Mesenchymal stem cell (in vitro differentiated cells and primary cell): ENCODE results near the gene ELN.

ENCODE experiments used
- DNase-seq: peaks from one replicate; pipeline ENCODE4 v3.0.0-alpha.2; 2013
- H2AFZ ChIP-seq: one replicate; pipeline ENCODE4 v1.6.1; 2013; ENCODE audit warnings: low read depth, mild to moderate bottlenecking, control low read depth, inconsistent platforms, low read length, moderate library complexity
- H2AK5ac ChIP-seq: 2 replicates; pipeline ENCODE4 v1.6.1; 2013; ENCODE audit warnings: low read length, moderate library complexity, mild to moderate bottlenecking, inconsistent platforms; ENCODE audit not compliant: severe bottlenecking
- H2BK120ac ChIP-seq: one replicate; pipeline ENCODE4 v1.6.1; 2013; ENCODE audit warnings: low read depth, mild to moderate bottlenecking, inconsistent platforms, low read length, moderate library complexity
- H2BK12ac ChIP-seq, 2 experiments: one replicate each; pipeline ENCODE4 v1.6.1; 2013; ENCODE audit warnings: inconsistent platforms in 2 of 2, low read length in 2 of 2, mild to moderate bottlenecking in 2 of 2, moderate library complexity in 2 of 2, control low read depth in 1 of 2
- H2BK15ac ChIP-seq: one replicate; pipeline ENCODE4 v1.6.1; 2013; ENCODE audit warnings: mild to moderate bottlenecking, low read depth, inconsistent platforms; ENCODE audit not compliant: poor library complexity, severe bottlenecking
- H2BK5ac ChIP-seq: 2 replicates; pipeline ENCODE4 v1.6.1; 2013; ENCODE audit warnings: low read depth, mild to moderate bottlenecking, low read length, control low read depth, inconsistent platforms; ENCODE audit not compliant: poor library complexity, severe bottlenecking
- H3K14ac ChIP-seq, 2 experiments: one replicate each; pipeline ENCODE4 v1.6.1; 2013; ENCODE audit warnings: inconsistent platforms in 2 of 2, low read length in 2 of 2, control low read depth in 1 of 2, mild to moderate bottlenecking in 1 of 2, moderate library complexity in 1 of 2
- H3K18ac ChIP-seq, 2 experiments: one replicate each; pipeline ENCODE4 v1.6.1; 2013; ENCODE audit warnings: inconsistent platforms in 2 of 2, low read length in 2 of 2, control low read depth in 1 of 2, low read depth in 1 of 2, mild to moderate bottlenecking in 1 of 2
- H3K23ac ChIP-seq, 2 experiments: one replicate each; pipeline ENCODE4 v1.6.1; 2013; ENCODE audit warnings: inconsistent platforms in 2 of 2, low read length in 2 of 2, mild to moderate bottlenecking in 2 of 2, moderate library complexity in 2 of 2, control low read depth in 1 of 2
- H3K27ac ChIP-seq: 2 replicates; pipeline ENCODE4 v1.5.1; 2013; ENCODE audit warnings: mild to moderate bottlenecking, moderate library complexity, low read length, control low read depth, inconsistent platforms; ENCODE audit not compliant: poor library complexity, severe bottlenecking
- H3K27me3 ChIP-seq, 2 experiments: 2 replicates each; pipeline versions ENCODE4 v1.6.1 to v1.7.0; 2013; ENCODE audit warnings: low read length in 2 of 2, mild to moderate bottlenecking in 2 of 2, moderate library complexity in 2 of 2, control low read depth in 1 of 2, inconsistent platforms in 1 of 2; ENCODE audit not compliant: control insufficient read depth in 1 of 2, insufficient read depth in 1 of 2
- H3K36me3 ChIP-seq, 2 experiments: 2 replicates each; pipeline versions ENCODE4 v1.6.1 to v1.7.0; 2013; ENCODE audit warnings: low read length in 2 of 2, control low read depth in 1 of 2, inconsistent platforms in 1 of 2, low read depth in 1 of 2, mild to moderate bottlenecking in 1 of 2; ENCODE audit not compliant: insufficient read depth in 2 of 2, control insufficient read depth in 1 of 2
- H3K4ac ChIP-seq, 2 experiments: one replicate each; pipeline ENCODE4 v1.6.1; 2013; ENCODE audit warnings: inconsistent platforms in 2 of 2, low read length in 2 of 2, mild to moderate bottlenecking in 2 of 2, moderate library complexity in 2 of 2, control low read depth in 1 of 2, low read depth in 1 of 2
- H3K4me1 ChIP-seq: 2 replicates; pipeline ENCODE4 v1.6.1; 2013; ENCODE audit warnings: low read depth, low read length, control low read depth; ENCODE audit not compliant: control insufficient read depth, insufficient read depth
- H3K4me2 ChIP-seq: 2 replicates; pipeline ENCODE4 v1.6.1; 2013; ENCODE audit warnings: low read length, mild to moderate bottlenecking, inconsistent platforms; ENCODE audit not compliant: poor library complexity, severe bottlenecking
- H3K4me3 ChIP-seq, 2 experiments: 2 replicates each; pipeline versions ENCODE4 v1.5.1 to v1.7.0; 2013; ENCODE audit warnings: low read length in 2 of 2, mild to moderate bottlenecking in 2 of 2, control low read depth in 1 of 2, low read depth in 1 of 2; ENCODE audit not compliant: insufficient read depth in 1 of 2
- H3K79me1 ChIP-seq: replicated peaks from 2 replicates; pipeline ENCODE4 v1.6.1; 2013; ENCODE audit warnings: mild to moderate bottlenecking, control low read depth, low read length, inconsistent platforms; ENCODE audit not compliant: poor library complexity, severe bottlenecking
- H3K9ac ChIP-seq: 2 replicates; pipeline ENCODE4 v1.7.0; 2013; ENCODE audit warnings: mild to moderate bottlenecking, low read length, moderate library complexity
- H3K9me3 ChIP-seq: 2 replicates; pipeline ENCODE4 v1.7.0; 2013; ENCODE audit warnings: mild to moderate bottlenecking, low read length; ENCODE audit not compliant: control insufficient read depth
- H4K8ac ChIP-seq: one replicate; pipeline ENCODE4 v1.6.1; 2013; ENCODE audit warnings: inconsistent platforms, mild to moderate bottlenecking, low read length, moderate library complexity
- H4K91ac ChIP-seq: one replicate; pipeline ENCODE4 v1.6.1; 2013; ENCODE audit warnings: mild to moderate bottlenecking, low read length, inconsistent platforms
- WGBS: methylation state at CpG from one replicate; pipeline ENCODE4 v1.1.7; 2013; ENCODE audit warnings: mixed read lengths; 5-methylcytosine and 5-hydroxymethylcytosine counted together

ELN gene

DNA sequence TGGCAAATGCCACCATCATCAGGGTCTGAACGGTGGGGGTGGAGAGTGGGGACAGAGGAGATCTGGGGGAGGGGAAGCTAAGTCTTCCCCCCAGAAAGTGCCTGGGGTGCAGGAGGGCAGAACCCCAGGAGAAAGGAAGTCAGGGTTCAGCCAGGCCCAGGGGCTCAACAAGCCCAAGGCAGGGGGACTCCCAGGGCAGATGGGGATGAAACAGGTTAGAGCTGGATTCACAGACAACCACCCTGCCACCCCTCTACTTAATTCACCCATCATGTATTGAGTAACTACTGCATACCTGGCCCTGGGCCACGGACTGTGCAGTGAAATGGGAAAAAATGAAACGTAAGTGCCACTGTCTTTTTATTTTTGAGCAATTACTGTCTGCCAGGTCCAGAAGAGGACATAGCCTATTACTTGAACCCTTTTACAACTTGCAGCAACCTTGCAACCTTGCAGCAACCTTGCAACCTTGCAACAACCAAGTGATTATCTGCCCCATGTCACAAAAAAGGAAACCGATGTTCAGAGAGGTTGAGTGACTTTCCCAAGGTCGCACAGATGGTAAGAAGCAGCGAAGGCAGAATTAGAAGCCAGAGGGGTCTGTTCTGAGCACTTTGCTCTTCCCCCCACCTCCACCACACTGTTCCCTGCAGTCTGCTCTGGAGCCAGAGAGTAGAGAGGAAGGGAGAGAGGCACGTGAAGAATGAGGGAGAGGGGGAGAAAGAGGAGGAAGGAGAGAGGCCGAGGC lies 4.8 kb downstream of the ELN start:
- H3K4me2 ChIP-seq = no peak overlapping the region
- H3K4me3 ChIP-seq = peak overlapping the region in 1 of 2 experiments; percentile 2
- no peak overlapping the region for H3K18ac ChIP-seq
- no peak overlapping the region for H3K23ac ChIP-seq
- H3K4me1 ChIP-seq = peaks cover 18% of the 10 kb centered on the region
- no peak overlapping the region for H2BK15ac ChIP-seq
- DNase-seq = no peak
- H3K9ac ChIP-seq = peak overlapping the region; percentile 72
- H4K8ac ChIP-seq = no peak overlapping the region
- no peak overlapping the region for H3K4ac ChIP-seq
- H2BK12ac ChIP-seq = no peak overlapping the region
- no peak overlapping the region for H2BK120ac ChIP-seq
- no peak overlapping the region for H3K27ac ChIP-seq
- no peak overlapping the region for H3K14ac ChIP-seq
- no peak overlapping the region for H2BK5ac ChIP-seq
- no peaks in the 10 kb centered on the region for H3K79me1 ChIP-seq
- 69% methylated on average over 7 of the region's 8 CpGs for WGBS
- peaks cover 0 to 10% of the 10 kb centered on the region in 2 experiments for H3K36me3 ChIP-seq
- H2AFZ ChIP-seq = no peak overlapping the region
- H3K9me3 ChIP-seq = no peaks in the 10 kb centered on the region
- no peak overlapping the region for H2AK5ac ChIP-seq
- peaks cover 0 to 29% of the 10 kb centered on the region in 2 experiments for H3K27me3 ChIP-seq
- H4K91ac ChIP-seq = no peak overlapping the region

DNA sequence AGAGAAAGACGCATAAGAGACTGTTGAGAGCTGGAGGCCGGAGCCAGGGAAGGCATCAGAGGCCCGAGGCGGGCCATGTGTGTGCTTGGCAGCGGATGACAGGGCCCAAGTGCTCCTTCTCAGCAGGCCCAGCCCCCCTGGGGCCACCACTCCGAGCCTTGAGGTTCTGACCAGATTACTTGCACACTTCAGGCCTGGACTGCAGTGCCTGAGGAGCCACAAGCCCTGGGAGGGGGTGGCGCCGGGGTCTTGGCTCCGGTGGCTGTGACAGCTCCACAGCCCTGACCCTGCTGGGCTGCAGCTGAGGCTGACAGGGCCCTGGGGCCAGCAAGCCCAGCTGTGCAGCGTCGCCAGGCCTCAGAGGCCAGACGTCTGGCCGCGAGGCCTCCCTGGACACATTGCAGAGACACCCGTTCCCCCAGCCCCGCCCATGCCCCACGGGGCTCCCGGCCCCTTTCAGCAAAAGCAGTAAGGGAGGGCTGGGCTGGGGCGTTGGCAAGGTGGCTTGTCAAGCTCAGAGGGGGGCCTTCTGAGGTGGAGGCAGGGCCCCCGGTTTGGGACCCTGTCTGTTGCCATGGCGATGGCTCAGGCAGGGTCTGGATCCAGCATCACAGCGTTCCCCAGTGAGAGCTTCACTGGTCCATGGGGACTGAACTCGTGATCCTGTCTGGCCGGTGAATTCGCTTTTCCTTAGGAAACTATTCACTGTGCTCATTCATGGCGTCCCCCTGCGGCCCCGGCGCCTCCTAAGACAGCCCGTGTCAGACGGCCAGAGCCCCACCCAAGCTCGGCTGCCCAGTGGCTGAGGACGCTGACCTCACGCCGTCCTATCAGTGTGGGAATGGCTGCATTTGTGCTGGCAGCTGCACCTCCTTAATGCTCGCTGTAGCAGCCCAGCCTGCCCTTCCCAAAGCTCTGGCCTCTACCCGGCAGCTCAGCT lies 5.7 kb downstream of the ELN start:
- Histone ChIP-seq H3K36me3 (peaks cover 0 to 15% of the 10 kb centered on the region in 2 experiments), H2BK12ac (no peak overlapping the region), H3K4me3 (peak overlapping the region in 1 of 2 experiments; percentile 14), H2BK15ac (no peak overlapping the region), H4K8ac (peak overlapping the region; percentile 69), H3K18ac (peak overlapping the region in 1 of 2 experiments; percentile 16), H3K14ac (peak overlapping the region in 1 of 2 experiments; percentile 63), H3K9ac (peak overlapping the region; percentile 72), H2AK5ac (no peak overlapping the region), H2BK120ac (no peak overlapping the region), H3K23ac (no peak overlapping the region), H2AFZ (no peak overlapping the region), H2BK5ac (no peak overlapping the region), H3K27ac (no peak overlapping the region), H3K4ac (peak overlapping the region in 1 of 2 experiments; percentile 7), H3K79me1 (no peaks in the 10 kb centered on the region), H3K9me3 (no peaks in the 10 kb centered on the region), H4K91ac (peak overlapping the region; percentile 62), H3K27me3 (peaks cover 0 to 28% of the 10 kb centered on the region in 2 experiments), H3K4me2 (no peak overlapping the region), H3K4me1 (peaks cover 18% of the 10 kb centered on the region)
- peak; percentile 49 for DNase-seq
- WGBS = 51% methylated on average over 37 of the region's 37 CpGs

DNA sequence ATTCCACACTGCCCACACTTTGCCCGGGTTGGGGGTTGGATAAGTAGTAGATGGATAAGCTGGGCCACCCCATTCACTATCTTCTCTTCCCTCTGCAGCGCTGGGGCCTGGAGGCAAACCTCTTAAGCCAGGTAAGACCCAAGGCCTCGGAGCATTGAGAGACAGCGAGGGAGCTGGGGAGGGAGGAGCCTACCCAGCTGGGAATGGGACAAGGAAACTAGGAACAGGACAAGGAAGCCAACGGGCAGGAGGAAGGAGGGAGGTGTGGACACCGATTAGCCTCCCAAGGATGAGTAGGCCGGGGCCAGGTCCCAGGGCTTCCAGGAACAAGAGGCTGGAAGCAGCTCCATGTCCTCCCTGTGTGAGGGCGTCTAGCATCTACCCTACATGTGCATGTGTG lies 9.6 kb downstream of the ELN start:
- Histone ChIP-seq H2BK15ac (no peak overlapping the region), H3K9me3 (no peaks in the 10 kb centered on the region), H2BK120ac (no peak overlapping the region), H4K8ac (no peak overlapping the region), H3K4me2 (no peak overlapping the region), H2BK5ac (no peak overlapping the region), H3K9ac (no peak overlapping the region), H3K36me3 (peaks cover 0 to 24% of the 10 kb centered on the region in 2 experiments), H3K14ac (no peak overlapping the region), H3K27me3 (peaks cover 0 to 6% of the 10 kb centered on the region in 2 experiments), H3K4me3 (no peak overlapping the region), H4K91ac (no peak overlapping the region), H3K23ac (no peak overlapping the region), H2AFZ (no peak overlapping the region), H3K18ac (no peak overlapping the region), H3K27ac (no peak overlapping the region), H2AK5ac (no peak overlapping the region), H3K4me1 (peaks cover 14% of the 10 kb centered on the region), H3K4ac (no peak overlapping the region), H3K79me1 (no peaks in the 10 kb centered on the region), H2BK12ac (no peak overlapping the region)
- DNase-seq = no peak
- 82% methylated on average over 7 of the region's 8 CpGs for WGBS
